Measurements from ENCODE around the gene KRTAP15-1. TPM values are rescaled to one million over a fixed set of nuclear protein-coding genes. Genes with fewer than 3 reads are reported as not detected.

Gene KRTAP15-1
- polyA plus RNA-seq, 2 donors = not detected

- 40 to 53% methylated on average over 2 of the region's 2 CpGs for WGBS, 2 donors
- H3K27me3 ChIP-seq (ENCODE audit: control insufficient read depth in 1 of 2, insufficient read depth in 2 of 2, low read length in 2 of 2) = no peaks in the 10 kb centered on the region
- no peak overlapping the region for H3K27ac ChIP-seq (ENCODE audit: low read depth in 2 of 2, low read length in 1 of 2)
- no peaks in the 10 kb centered on the region for H3K36me3 ChIP-seq (ENCODE audit: control insufficient read depth in 2 of 2, insufficient read depth in 2 of 2, low read length in 1 of 2)
- no peak overlapping the region for H3K4me3 ChIP-seq (ENCODE audit: low read depth in 1 of 2, low read length in 2 of 2)
- H3K4me1 ChIP-seq (ENCODE audit: control insufficient read depth in 2 of 2, insufficient read depth in 2 of 2, low read length in 1 of 2) = no peaks in the 10 kb centered on the region
- peaks cover 2 to 5% of the 10 kb centered on the region in 2 donors for H3K9me3 ChIP-seq (ENCODE audit: control insufficient read depth in 2 of 2, insufficient read depth in 1 of 2, low read depth in 1 of 2, low read length in 1 of 2)
Measured at GRCh38 chr21:30482130-30482529, 42.1 kb downstream of the KRTAP15-1 start.

- Histone ChIP-seq H3K27ac (ENCODE audit: low read depth in 2 of 2, low read length in 1 of 2) (no peak overlapping the region), H3K36me3 (ENCODE audit: control insufficient read depth in 2 of 2, insufficient read depth in 2 of 2, low read length in 1 of 2) (no peaks in the 10 kb centered on the region), H3K27me3 (ENCODE audit: control insufficient read depth in 1 of 2, insufficient read depth in 2 of 2, low read length in 2 of 2) (no peaks in the 10 kb centered on the region), H3K9me3 (ENCODE audit: control insufficient read depth in 2 of 2, insufficient read depth in 1 of 2, low read depth in 1 of 2, low read length in 1 of 2) (peaks cover 0 to 3% of the 10 kb centered on the region in 2 donors), H3K4me3 (ENCODE audit: low read depth in 1 of 2, low read length in 2 of 2) (no peak overlapping the region), H3K4me1 (ENCODE audit: control insufficient read depth in 2 of 2, insufficient read depth in 2 of 2, low read length in 1 of 2) (no peaks in the 10 kb centered on the region)
- WGBS, 2 donors = 47 to 56% methylated on average over 2 of the region's 2 CpGs
Measured at GRCh38 chr21:30486180-30486579, 46.1 kb downstream of the KRTAP15-1 start.

GRCh38 chr21:30487336-30487735, 47.3 kb downstream of the KRTAP15-1 start, which contains the start of gene KRTAP19-2:
TSS of gene KRTAP19-2 (minus strand) at chr21:30487436. CDS start at chr21:30487348, 88 bp downstream.
- 81 to 88% methylated on average over 2 of the region's 2 CpGs for WGBS, 2 donors
- Histone ChIP-seq H3K27me3 (ENCODE audit: control insufficient read depth in 1 of 2, insufficient read depth in 2 of 2, low read length in 2 of 2) (no peaks in the 10 kb centered on the region), H3K4me1 (ENCODE audit: control insufficient read depth in 2 of 2, insufficient read depth in 2 of 2, low read length in 1 of 2) (no peaks in the 10 kb centered on the region), H3K4me3 (ENCODE audit: low read depth in 1 of 2, low read length in 2 of 2) (no peak within 1 kb of the TSS), H3K27ac (ENCODE audit: low read depth in 2 of 2, low read length in 1 of 2) (no peak within 1 kb of the TSS), H3K9me3 (ENCODE audit: control insufficient read depth in 2 of 2, insufficient read depth in 1 of 2, low read depth in 1 of 2, low read length in 1 of 2) (peaks cover 0 to 3% of the 10 kb centered on the region in 2 donors), H3K36me3 (ENCODE audit: control insufficient read depth in 2 of 2, insufficient read depth in 2 of 2, low read length in 1 of 2) (no peaks in the 10 kb centered on the region)

Other genes with a start within 250 kb of the KRTAP15-1 start
- 1 to 10 TPM; 1.4 to 2.6 TPM for gene CLDN8, start 224.2 kb upstream of the KRTAP15-1 start, polyA plus RNA-seq
- not detected for gene KRTAP24-1, start 157.3 kb upstream of the KRTAP15-1 start, polyA plus RNA-seq
- gene KRTAP25-1, start 150.8 kb upstream of the KRTAP15-1 start, polyA plus RNA-seq = not detected
- not detected for gene KRTAP26-1, start 120.0 kb upstream of the KRTAP15-1 start, polyA plus RNA-seq
- not detected for gene KRTAP27-1, start 102.6 kb upstream of the KRTAP15-1 start, polyA plus RNA-seq
- not detected for gene KRTAP23-1, start 91.7 kb upstream of the KRTAP15-1 start, polyA plus RNA-seq
- gene KRTAP13-2, start 68.0 kb upstream of the KRTAP15-1 start, polyA plus RNA-seq = not detected
- not detected for gene KRTAP13-1, start 44.2 kb upstream of the KRTAP15-1 start, polyA plus RNA-seq
- gene KRTAP13-3, start 14.3 kb upstream of the KRTAP15-1 start, polyA plus RNA-seq = not detected
- gene KRTAP13-4, start 10.1 kb upstream of the KRTAP15-1 start, polyA plus RNA-seq = not detected
- gene KRTAP19-1, start 40.1 kb downstream of the KRTAP15-1 start, polyA plus RNA-seq = not detected
- gene KRTAP19-2, start 47.2 kb downstream of the KRTAP15-1 start, polyA plus RNA-seq = not detected
- not detected for gene KRTAP19-3, start 51.7 kb downstream of the KRTAP15-1 start, polyA plus RNA-seq
- not detected for gene KRTAP19-4, start 56.9 kb downstream of the KRTAP15-1 start, polyA plus RNA-seq
- not detected for gene KRTAP19-5, start 61.9 kb downstream of the KRTAP15-1 start, polyA plus RNA-seq
- not detected for gene KRTAP19-6, start 101.6 kb downstream of the KRTAP15-1 start, polyA plus RNA-seq
- gene KRTAP19-7, start 121.0 kb downstream of the KRTAP15-1 start, polyA plus RNA-seq = not detected
- gene KRTAP22-2, start 150.1 kb downstream of the KRTAP15-1 start, polyA plus RNA-seq = not detected
- gene KRTAP6-3, start 152.2 kb downstream of the KRTAP15-1 start, polyA plus RNA-seq = not detected
- gene KRTAP6-2, start 158.6 kb downstream of the KRTAP15-1 start, polyA plus RNA-seq = not detected
- not detected for gene KRTAP22-1, start 160.8 kb downstream of the KRTAP15-1 start, polyA plus RNA-seq
- gene KRTAP6-1, start 173.7 kb downstream of the KRTAP15-1 start, polyA plus RNA-seq = not detected
- not detected for gene KRTAP20-1, start 176.2 kb downstream of the KRTAP15-1 start, polyA plus RNA-seq
- not detected for gene KRTAP20-4, start 180.4 kb downstream of the KRTAP15-1 start, polyA plus RNA-seq
- not detected for gene KRTAP20-2, start 194.9 kb downstream of the KRTAP15-1 start, polyA plus RNA-seq
- gene KRTAP20-3, start 202.6 kb downstream of the KRTAP15-1 start, polyA plus RNA-seq = not detected